ENCODE data around the gene TMEM14A. TPM values are rescaled to one million over a fixed set of nuclear protein-coding genes. Genes with fewer than 3 reads are reported as not detected.

The TMEM14A gene
- total RNA-seq, 2 experiments from 2014 or later, result 21.5 to 22.2 TPM

DNA sequence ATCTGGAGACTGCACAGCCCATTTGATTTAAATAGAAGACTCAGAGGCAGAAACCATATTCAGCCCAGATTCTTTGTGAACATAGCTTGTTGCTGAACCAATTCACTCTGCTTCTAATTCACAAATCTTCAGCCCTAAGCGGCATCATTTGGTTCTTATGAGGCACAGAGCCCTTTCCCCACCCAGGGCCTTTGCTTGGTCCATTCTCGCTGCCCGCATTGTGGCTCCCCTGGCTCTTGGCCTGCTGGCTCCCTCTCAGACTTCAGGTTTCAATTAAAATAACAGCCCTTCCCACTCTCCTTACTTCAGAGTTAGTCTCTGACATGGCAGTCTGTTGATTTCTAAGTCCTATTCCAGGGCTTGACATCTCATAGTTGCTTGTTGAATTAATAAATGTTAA, 9.4 kb upstream of the TMEM14A start:
- DNase-seq (no peak), ATAC-seq (no peak)
- H3K4me3 Mint-ChIP-seq, result no peak overlapping the region
- ChIA-PET POLR2A (interaction anchor here (2.3 kb wide), 1 partner anchor 10 kb away, joined by 5 read pairs; the partner anchor contains the start of gene TMEM14A), CTCF (interaction anchor here (1.5 to 3.4 kb wide), 6 partner anchors 10 to 257 kb away, joined by 3 to 71 read pairs (median 22); partner anchors contain the start of gene EFHC1)
- H3K9me3 Mint-ChIP-seq (ENCODE audit: insufficient read depth), result no peaks in the 10 kb centered on the region
- H3K27ac Mint-ChIP-seq, result no peak overlapping the region
- peaks cover 4% of the 10 kb centered on the region for H3K27me3 Mint-ChIP-seq (ENCODE audit: low read depth)
- H3K4me1 Mint-ChIP-seq (ENCODE audit: low read depth), result no peaks in the 10 kb centered on the region
- peaks cover 2% of the 10 kb centered on the region for H3K36me3 Mint-ChIP-seq (ENCODE audit: low read depth)

DNA sequence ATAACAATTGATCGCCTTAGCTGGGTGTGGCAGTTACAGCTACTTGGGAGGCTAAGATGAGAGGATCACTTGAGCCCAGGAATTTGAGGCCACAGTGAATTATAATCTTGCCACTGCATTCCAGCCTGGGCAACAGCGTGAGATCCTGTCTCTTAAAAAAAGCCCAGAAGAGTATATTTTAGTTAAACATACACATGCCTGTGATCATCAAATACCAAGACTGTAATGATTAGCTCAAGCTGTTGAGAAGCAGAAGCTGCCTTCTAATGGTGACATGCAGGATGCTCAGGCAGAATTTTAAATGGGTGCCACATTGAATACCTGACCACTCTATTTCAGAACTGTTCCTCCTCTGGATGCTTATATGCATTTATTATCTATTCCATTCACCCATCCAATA, 8.9 kb upstream of the TMEM14A start:
- no peak overlapping the region for H3K4me3 Mint-ChIP-seq
- ChIA-PET CTCF (interaction anchor here (0.9 to 3.4 kb wide), 11 partner anchors 9 to 376 kb away, joined by 3 to 71 read pairs (median 9); partner anchors contain the start of genes EFHC1 and MCM3), POLR2A (interaction anchor here (2.3 kb wide), 1 partner anchor 9 kb away, joined by 5 read pairs; the partner anchor contains the start of gene TMEM14A)
- H3K4me1 Mint-ChIP-seq (ENCODE audit: low read depth), result no peaks in the 10 kb centered on the region
- ATAC-seq, result no peak
- no peak for DNase-seq
- H3K27me3 Mint-ChIP-seq (ENCODE audit: low read depth), result peaks cover 4% of the 10 kb centered on the region
- no peaks in the 10 kb centered on the region for H3K9me3 Mint-ChIP-seq (ENCODE audit: insufficient read depth)
- H3K36me3 Mint-ChIP-seq (ENCODE audit: low read depth), result peaks cover 2% of the 10 kb centered on the region
- no peak overlapping the region for H3K27ac Mint-ChIP-seq

DNA sequence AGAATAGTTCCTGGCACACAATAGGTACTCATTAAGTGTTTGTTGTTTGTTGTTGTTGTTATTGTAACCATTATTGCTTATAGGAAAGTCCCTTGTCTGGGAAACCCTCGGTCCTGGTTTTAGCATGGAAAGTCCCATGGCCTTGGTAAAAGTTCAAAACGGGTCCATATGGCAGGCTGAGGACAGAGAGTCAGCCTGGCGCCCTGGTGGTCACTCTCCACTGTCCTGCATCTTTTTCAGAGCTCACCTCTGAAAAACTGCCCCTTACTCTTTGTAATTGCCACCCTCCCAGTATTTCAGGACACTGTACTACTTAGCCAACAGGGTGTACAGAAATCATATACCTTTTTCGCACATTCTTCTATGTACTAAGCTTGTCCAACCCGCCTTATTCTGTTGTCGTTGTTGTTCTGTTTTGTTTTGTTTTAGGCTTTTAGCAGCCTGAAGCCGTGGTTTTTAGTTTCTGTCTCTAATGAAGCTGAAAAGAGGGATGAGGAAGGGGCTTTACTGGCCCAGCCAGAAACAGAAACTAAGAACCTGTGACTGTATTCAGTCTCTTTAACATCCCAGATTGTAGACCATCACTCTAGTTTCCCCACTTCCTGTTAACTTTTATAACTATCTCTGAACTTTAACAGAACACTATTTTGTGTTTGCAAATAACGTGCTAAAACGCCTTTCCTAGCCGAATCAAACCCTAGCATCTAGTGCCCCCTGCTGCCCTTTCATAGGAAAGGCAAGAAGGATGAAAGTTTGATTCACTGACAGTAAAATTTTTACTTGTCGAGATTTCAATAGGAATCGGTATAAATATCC, 7.6 kb upstream of the TMEM14A start:
- Mint-ChIP-seq H3K27me3 (ENCODE audit: low read depth) (no peaks in the 10 kb centered on the region), H3K4me1 (ENCODE audit: low read depth) (peaks cover 1% of the 10 kb centered on the region), H3K27ac (no peak overlapping the region), H3K4me3 (no peak overlapping the region), H3K36me3 (ENCODE audit: low read depth) (peaks cover 6% of the 10 kb centered on the region), H3K9me3 (ENCODE audit: insufficient read depth) (no peaks in the 10 kb centered on the region)
- ATAC-seq (peak; percentile 57), DNase-seq (peak; percentile 80)
- ChIA-PET POLR2A (interaction anchor here (1.2 kb wide), 1 partner anchor 248 kb away, joined by 5 read pairs; no protein-coding TSS in a partner anchor), CTCF (interaction anchor here (0.7 to 3.4 kb wide), 22 partner anchors 9 to 501 kb away, joined by 3 to 71 read pairs (median 4); partner anchors contain the start of genes EFHC1 and MCM3)

DNA sequence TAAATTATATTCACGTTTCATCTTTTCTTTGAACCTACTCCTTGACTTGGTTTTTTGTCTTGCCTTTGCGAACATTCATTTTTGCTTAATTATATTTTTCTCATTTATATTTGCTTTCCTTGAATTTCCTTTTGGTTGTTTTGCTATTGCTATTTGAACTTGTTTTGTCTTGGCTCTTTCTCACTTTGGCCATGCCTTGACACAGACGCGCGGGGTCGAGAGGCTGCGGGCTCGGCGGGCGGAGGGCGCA, 7.1 kb upstream of the TMEM14A start:
- POLR2A ChIA-PET, result interaction anchor here (1.2 kb wide), 1 partner anchor 248 kb away, joined by 5 read pairs; no protein-coding TSS in a partner anchor
- DNase-seq, result no peak
- Mint-ChIP-seq H3K4me1 (ENCODE audit: low read depth) (peaks cover 1% of the 10 kb centered on the region), H3K27me3 (ENCODE audit: low read depth) (no peaks in the 10 kb centered on the region), H3K4me3 (no peak overlapping the region), H3K9me3 (ENCODE audit: insufficient read depth) (no peaks in the 10 kb centered on the region), H3K36me3 (ENCODE audit: low read depth) (peaks cover 6% of the 10 kb centered on the region), H3K27ac (no peak overlapping the region)
- ATAC-seq, result no peak
- CTCF ChIA-PET, result interaction anchor here (0.8 to 3.4 kb wide), 13 partner anchors 8 to 378 kb away, joined by 3 to 71 read pairs (median 7); partner anchors contain the start of genes EFHC1 and MCM3

DNA sequence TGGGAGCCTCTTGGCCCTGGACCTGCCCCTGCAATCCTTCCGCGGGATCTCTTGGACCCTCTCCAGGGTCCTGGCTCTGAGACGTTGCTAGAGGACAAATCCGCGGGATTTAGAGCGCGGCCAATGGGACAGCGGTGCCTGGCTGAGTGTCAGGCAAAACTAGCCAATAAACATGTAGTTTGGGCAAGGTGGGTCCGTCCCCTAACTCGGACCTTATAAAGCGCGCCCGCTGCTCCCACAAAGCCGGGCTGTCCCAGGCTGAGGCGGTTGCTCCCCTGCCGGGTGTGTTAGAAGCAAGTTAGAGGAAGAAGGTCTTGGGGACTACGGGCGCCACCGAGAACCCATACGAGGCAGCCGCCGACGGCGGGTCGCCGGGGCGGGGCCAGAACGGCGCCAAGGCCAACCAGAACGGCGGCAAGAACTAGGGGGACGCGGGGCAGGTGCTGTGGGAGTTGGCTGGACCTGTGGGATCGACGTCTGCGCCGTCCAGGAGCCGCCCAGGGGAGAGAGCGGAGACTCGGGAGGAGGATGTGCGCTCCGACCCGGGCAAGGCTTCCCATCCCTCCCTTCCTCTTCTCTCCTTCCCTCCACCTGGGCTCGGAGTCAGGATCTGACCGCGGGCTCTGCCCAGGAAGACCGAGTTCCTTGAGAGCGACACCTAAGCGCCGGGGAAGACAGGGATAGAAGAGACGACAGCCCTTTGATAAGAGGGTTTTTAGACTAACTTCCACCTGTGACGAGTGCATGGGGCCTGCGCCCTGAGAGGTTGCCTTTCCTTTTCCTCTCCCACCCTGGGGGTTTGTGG, 6.5 kb upstream of the TMEM14A start:
- Mint-ChIP-seq H3K27me3 (ENCODE audit: low read depth) (no peaks in the 10 kb centered on the region), H3K36me3 (ENCODE audit: low read depth) (peaks cover 6% of the 10 kb centered on the region), H3K27ac (no peak overlapping the region), H3K9me3 (ENCODE audit: insufficient read depth) (no peaks in the 10 kb centered on the region), H3K4me1 (ENCODE audit: low read depth) (peaks cover 1% of the 10 kb centered on the region), H3K4me3 (no peak overlapping the region)
- ChIA-PET CTCF (interaction anchor here (0.8 to 2.4 kb wide), 8 partner anchors 12 to 379 kb away, joined by 3 to 16 read pairs (median 10); partner anchors contain the start of genes EFHC1 and MCM3), POLR2A (interaction anchor here (1.0 to 1.4 kb wide), 2 partner anchors 245 to 249 kb away, joined by 5 to 6 read pairs; partner anchors contain the start of gene EFHC1)
- DNase-seq (peak; percentile 84), ATAC-seq (peak; percentile 97)

DNA sequence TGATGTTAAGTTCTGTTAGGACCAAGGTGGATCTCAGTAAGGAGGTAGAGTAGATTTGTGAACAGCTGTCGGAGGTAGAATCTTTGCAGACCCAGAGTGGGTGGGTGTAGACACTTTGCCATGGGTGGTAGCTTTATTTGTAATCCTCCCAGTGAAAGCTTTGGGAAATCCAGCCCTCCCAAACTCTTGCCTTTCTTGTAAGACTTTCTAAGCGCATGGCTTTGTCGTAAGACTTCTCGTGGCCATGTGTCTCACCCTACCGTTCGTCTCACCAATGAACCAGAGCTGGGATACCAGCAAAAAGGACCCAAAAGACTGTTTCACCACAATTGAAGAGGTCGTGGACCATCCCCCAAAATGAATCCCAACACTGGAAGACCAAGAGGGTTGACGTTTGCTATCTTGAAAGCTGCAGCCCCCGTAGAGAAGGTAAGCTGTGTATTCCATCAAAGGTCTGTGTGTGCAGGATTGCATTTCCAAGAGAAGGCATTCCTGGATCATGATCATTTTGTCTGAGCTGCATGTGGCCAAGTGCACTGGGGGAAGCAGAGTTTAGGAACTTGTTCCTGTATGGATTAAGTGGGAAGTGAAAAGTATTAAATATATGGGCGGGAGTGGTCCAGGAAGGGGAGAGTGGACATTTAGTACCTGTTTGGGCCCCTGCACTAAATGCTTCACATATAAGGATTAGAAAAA, 5.8 kb upstream of the TMEM14A start:
- Mint-ChIP-seq H3K4me1 (ENCODE audit: low read depth) (peaks cover 5% of the 10 kb centered on the region), H3K27ac (no peak overlapping the region), H3K4me3 (no peak overlapping the region), H3K27me3 (ENCODE audit: low read depth) (no peaks in the 10 kb centered on the region), H3K9me3 (ENCODE audit: insufficient read depth) (no peaks in the 10 kb centered on the region), H3K36me3 (ENCODE audit: low read depth) (peaks cover 8% of the 10 kb centered on the region)
- POLR2A ChIA-PET, result interaction anchor here (1.0 to 1.4 kb wide), 2 partner anchors 246 to 250 kb away, joined by 5 to 6 read pairs; partner anchors contain the start of gene EFHC1
- ATAC-seq, result no peak
- no peak for DNase-seq
- CTCF ChIA-PET, result interaction anchor here (0.8 to 2.4 kb wide), 8 partner anchors 13 to 380 kb away, joined by 3 to 16 read pairs (median 10); partner anchors contain the start of genes EFHC1 and MCM3

DNA sequence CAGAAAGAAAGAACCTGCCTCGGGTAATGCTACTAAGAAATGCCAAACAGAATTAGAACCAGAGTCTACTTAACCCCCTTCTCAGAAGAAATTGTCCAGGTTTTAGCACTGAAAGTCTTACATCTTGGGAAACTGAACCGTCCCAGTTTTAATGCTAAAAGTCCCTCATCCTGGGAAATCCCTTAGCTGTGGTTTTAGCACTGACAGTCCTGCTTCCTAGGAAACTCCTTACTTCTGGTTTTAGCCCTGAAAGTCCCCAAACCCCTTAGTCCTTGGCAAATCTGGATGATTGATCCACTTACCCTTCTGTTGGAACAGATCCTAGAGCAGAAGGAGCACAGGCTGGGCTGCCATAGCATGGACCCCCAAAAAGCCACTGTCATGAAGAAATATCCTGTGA, 4.8 kb upstream of the TMEM14A start:
- H3K27me3 Mint-ChIP-seq (ENCODE audit: low read depth), result no peaks in the 10 kb centered on the region
- peaks cover 8% of the 10 kb centered on the region for H3K36me3 Mint-ChIP-seq (ENCODE audit: low read depth)

DNA sequence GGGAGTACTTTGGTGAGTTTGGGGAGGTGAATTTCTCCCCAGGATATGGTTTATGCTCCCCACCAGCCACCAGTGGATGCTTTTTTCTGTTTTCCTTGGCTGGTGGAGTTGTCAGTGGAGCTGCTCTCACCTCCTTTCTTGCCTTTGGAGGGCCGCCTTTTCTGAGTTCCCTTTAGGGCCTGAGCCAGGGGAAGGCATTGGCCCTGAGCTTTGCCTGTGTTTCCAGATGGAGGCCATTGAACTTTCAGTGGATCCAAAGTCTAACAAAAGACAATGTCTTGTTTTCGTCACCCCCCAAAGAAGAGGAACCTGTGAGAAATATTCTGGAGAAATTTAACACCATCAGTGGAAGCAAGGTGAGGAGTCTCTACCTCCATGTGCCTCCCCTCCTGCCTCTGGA, 4.4 kb upstream of the TMEM14A start:
- no peak for ATAC-seq
- H3K4me3 Mint-ChIP-seq, result no peak overlapping the region
- no peaks in the 10 kb centered on the region for H3K9me3 Mint-ChIP-seq (ENCODE audit: insufficient read depth)
- no peaks in the 10 kb centered on the region for H3K27me3 Mint-ChIP-seq (ENCODE audit: low read depth)
- H3K27ac Mint-ChIP-seq, result no peak overlapping the region
- peaks cover 19% of the 10 kb centered on the region for H3K4me1 Mint-ChIP-seq (ENCODE audit: low read depth)
- CTCF ChIA-PET, result interaction anchor here (2.4 kb wide), 1 partner anchor 14 kb away, joined by 11 read pairs; no protein-coding TSS in a partner anchor
- POLR2A ChIA-PET, result interaction anchor here (0.6 kb wide), 1 partner anchor 192 kb away, joined by 4 read pairs; no protein-coding TSS in a partner anchor
- no peak for DNase-seq
- peaks cover 8% of the 10 kb centered on the region for H3K36me3 Mint-ChIP-seq (ENCODE audit: low read depth)

More for the DNA sequence above, 4.8 kb upstream of the TMEM14A start:
- CTCF ChIA-PET, result interaction anchor here (2.4 kb wide), 1 partner anchor 14 kb away, joined by 11 read pairs; no protein-coding TSS in a partner anchor
- no peak for DNase-seq
- Mint-ChIP-seq H3K9me3 (ENCODE audit: insufficient read depth) (no peaks in the 10 kb centered on the region), H3K4me3 (no peak overlapping the region), H3K4me1 (ENCODE audit: low read depth) (peaks cover 15% of the 10 kb centered on the region), H3K27ac (no peak overlapping the region)
- POLR2A ChIA-PET, result no interaction called here
- ATAC-seq, result no peak

DNA sequence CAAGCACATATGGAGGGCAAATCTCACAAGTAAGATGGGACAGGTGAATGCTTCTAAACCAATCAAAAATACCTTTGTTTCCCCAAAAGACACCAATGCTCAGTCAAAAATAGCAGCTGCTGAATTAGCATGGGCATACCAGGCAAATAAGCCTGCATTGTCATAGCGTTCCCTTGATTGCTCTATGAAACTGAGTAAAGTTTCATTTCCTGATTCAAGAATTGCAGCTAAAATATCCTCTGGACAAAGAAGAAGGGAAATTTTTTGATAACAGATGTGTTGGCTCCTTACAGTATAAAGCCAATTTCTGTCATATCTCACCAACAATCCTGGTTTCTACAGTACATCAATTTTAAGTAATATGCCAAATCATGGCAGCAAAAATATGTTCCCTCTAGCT, 3.3 kb upstream of the TMEM14A start:
- no peak for DNase-seq
- no peak overlapping the region for H3K4me3 Mint-ChIP-seq
- no peak overlapping the region for H3K27ac Mint-ChIP-seq
- H3K4me1 Mint-ChIP-seq (ENCODE audit: low read depth), result peaks cover 30% of the 10 kb centered on the region
- ChIA-PET POLR2A (no interaction called here), CTCF (interaction anchor here (1.0 to 1.2 kb wide), 2 partner anchors 248 to 383 kb away, joined by 3 read pairs; partner anchors contain the start of gene MCM3)
- H3K27me3 Mint-ChIP-seq (ENCODE audit: low read depth), result no peaks in the 10 kb centered on the region
- no peak for ATAC-seq
- H3K9me3 Mint-ChIP-seq (ENCODE audit: insufficient read depth), result no peaks in the 10 kb centered on the region
- peaks cover 8% of the 10 kb centered on the region for H3K36me3 Mint-ChIP-seq (ENCODE audit: low read depth)

DNA sequence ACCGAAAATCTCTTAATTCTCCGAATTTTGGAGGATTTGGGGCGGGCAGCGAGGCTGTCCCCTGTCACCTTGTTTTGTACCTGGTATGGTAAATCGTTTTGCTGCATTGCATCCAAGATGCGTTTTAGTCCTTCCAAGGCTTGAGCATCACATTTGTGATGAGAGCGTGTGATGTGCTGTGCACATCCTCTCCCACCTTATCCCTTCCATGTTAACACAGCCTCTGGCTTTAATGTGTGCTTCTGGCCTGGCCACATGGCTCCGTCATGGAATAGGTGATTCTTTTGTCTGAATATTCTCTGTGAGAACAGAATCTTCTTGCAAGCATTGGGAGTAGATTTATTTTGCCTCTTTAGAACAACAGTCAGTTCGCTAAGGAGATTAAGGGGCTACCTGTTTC, 763 bp downstream of the TMEM14A start:
- H3K9me3 Mint-ChIP-seq (ENCODE audit: insufficient read depth), result no peaks in the 10 kb centered on the region
- POLR2A ChIA-PET, result interaction anchor here (1.6 kb wide), 1 partner anchor 10 kb away, joined by 5 read pairs; no protein-coding TSS in a partner anchor
- peaks cover 40% of the 10 kb centered on the region for H3K4me1 Mint-ChIP-seq (ENCODE audit: low read depth)

More for the DNA sequence above, 763 bp downstream of the TMEM14A start:
- no peak for ATAC-seq
- Mint-ChIP-seq H3K36me3 (ENCODE audit: low read depth) (peaks cover 14% of the 10 kb centered on the region), H3K4me3 (peak overlapping the region; percentile 89), H3K27ac (no peak overlapping the region), H3K27me3 (ENCODE audit: low read depth) (no peaks in the 10 kb centered on the region)
- CTCF ChIA-PET, result interaction anchor here (0.7 to 1.8 kb wide), 7 partner anchors 8 to 383 kb away, joined by 3 to 5 read pairs (median 3); no protein-coding TSS in a partner anchor
- no peak for DNase-seq

Data from activated CD8-positive, alpha-beta T cell treated with anti-CD3 and anti-CD28 coated beads, Interleukin-2, amount 10 ng/mL, durations not matched to agents 7 days and 5 days (primary cell).